GM12872 (cell line): ENCODE results near the gene CAGE1.

Experiments
- TF ChIP-seq, protein P1 (sequence below): IDR thresholded peaks from 3 replicates; pipeline ENCODE4 v1.5.1; 2011; ENCODE audit warnings: low read depth, mild to moderate bottlenecking, low read length, moderate library complexity; ENCODE audit not compliant: insufficient read depth

CAGE1 gene

DNA sequence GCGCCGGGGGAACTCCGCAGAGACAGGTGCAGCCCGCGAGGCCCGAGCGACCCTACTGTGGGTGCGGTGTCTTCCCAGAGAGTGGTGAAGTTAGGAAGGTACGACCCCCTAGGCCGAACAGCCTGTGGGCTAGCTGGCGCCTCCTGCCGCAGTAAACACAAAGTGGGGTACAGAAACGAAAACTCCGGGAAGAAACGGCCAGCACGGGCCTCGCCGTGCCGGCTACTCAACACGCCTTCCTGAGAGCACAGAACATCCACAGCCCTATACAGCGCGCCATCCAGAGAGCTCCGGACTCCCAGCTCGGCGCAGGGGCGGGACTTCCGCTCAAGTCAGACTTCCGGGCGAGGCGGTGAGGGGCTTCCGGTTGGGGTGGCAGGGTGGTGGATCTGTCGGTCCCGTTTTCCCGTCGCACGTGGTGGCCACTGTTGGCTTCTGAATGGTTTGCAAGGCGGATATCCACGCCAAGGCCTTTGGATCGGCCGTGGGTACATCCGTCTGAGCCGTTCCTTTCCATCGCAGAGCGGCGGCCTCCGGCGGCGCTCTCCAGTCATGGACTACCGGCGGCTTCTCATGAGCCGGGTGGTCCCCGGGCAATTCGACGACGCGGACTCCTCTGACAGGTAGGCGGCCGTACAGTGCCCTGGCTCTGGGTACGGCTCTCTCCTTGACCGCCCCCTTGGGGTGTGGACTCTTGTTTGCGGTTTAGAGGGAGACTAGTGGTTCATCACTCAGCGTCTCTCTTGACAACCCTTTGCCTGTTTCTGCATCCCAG lies at the start of gene CAGE1, which contains the start of gene RIOK1:
CAGE1 (minus strand) TSS at position 292 of the 775 bp plus-strand sequence. CDS start 2,569 bp downstream, outside the sequence.
RIOK1 (plus strand) TSS at position 358 of the 775 bp plus-strand sequence; CDS start at position 553, 195 bp downstream.
- TF ChIP-seq, protein P1, sequence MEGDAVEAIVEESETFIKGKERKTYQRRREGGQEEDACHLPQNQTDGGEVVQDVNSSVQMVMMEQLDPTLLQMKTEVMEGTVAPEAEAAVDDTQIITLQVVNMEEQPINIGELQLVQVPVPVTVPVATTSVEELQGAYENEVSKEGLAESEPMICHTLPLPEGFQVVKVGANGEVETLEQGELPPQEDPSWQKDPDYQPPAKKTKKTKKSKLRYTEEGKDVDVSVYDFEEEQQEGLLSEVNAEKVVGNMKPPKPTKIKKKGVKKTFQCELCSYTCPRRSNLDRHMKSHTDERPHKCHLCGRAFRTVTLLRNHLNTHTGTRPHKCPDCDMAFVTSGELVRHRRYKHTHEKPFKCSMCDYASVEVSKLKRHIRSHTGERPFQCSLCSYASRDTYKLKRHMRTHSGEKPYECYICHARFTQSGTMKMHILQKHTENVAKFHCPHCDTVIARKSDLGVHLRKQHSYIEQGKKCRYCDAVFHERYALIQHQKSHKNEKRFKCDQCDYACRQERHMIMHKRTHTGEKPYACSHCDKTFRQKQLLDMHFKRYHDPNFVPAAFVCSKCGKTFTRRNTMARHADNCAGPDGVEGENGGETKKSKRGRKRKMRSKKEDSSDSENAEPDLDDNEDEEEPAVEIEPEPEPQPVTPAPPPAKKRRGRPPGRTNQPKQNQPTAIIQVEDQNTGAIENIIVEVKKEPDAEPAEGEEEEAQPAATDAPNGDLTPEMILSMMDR: 0 out of 3 replicates have a peak, but pooled peaks have one; percentile 21

DNA sequence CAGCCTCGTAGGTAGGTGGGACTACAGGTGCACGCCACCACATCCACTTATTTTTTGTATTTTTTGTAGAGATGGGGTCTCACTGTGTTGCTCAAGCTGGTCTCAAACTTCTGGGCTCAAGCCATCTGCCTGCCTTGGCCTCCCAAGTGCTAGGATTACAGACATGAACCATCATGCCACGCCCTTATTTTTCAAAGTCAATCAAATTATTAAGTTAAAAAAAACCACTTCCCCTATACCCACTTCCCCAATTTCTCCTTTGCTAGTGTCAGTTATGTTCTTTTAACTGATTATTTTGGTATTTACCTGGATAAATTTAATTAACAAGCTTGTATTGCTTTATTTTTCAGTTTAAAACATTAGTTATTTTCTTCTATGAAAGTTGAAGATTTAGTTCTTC lies 49.7 kb upstream of the CAGE1 start:
- TF ChIP-seq, protein P1: no peak

DNA sequence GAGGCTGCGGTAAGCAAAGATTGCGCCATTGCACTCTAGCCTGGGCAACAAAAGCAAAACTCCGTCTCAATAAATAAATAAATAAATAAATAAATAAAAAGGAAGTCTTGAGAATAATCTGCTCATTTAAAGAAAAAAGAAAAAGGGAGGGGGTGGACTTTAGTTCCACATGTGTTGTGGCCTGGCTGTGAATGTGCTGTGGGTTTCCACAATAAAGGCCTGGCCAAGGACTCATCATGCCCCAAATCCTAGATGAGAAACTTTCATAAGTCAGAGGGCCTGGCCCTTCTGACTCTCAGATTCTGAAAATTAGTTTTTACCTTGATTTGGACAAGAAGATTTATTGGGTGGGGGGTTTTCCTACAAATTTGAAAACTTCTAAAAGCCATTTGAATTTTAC lies 48.5 kb upstream of the CAGE1 start:
- TF ChIP-seq, protein P1: no peak

DNA sequence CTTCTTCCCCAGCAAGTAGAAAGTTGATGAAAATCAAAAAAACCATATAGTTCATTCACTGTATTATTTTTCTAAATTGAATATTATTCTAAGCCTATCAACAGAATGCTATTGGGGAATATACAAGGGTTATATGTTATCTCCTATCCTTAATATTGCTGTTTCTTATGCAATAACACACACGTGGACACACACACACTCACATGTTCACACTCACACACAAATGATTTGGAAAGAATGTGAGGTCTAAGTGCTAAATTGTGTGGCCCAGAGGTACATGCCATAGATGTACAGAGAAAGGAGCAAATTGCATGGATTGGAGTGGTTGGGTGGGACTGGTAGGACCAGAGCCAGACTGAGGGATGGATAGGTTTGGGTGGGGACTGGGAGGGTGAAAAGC lies 45.1 kb upstream of the CAGE1 start:
- TF ChIP-seq, protein P1: no peak

DNA sequence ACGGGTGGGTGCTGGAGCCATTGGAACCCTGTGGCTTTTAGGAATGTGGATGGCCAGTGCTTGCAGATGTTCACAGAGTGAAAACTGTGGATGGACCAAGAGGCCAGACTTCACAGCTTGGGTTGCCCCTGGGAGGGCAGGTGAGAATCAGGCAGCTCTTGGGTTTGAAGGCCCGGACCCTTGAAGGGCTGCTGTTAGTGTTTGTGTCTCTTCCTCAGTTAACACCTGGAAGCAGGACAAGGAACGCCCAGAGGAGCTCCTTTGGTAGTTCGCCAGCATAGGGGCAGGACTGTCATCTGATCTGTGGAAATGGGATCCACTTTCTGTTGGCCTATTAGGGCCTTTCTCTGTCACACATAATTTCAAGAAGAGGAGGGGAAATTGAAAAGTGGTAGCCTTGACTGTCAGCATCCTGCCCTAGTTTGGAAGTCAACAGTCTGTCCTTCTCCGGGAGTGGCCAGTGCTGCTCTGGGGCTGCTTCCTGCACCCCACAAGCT lies 43.6 kb upstream of the CAGE1 start:
- TF ChIP-seq, protein P1: no peak

DNA sequence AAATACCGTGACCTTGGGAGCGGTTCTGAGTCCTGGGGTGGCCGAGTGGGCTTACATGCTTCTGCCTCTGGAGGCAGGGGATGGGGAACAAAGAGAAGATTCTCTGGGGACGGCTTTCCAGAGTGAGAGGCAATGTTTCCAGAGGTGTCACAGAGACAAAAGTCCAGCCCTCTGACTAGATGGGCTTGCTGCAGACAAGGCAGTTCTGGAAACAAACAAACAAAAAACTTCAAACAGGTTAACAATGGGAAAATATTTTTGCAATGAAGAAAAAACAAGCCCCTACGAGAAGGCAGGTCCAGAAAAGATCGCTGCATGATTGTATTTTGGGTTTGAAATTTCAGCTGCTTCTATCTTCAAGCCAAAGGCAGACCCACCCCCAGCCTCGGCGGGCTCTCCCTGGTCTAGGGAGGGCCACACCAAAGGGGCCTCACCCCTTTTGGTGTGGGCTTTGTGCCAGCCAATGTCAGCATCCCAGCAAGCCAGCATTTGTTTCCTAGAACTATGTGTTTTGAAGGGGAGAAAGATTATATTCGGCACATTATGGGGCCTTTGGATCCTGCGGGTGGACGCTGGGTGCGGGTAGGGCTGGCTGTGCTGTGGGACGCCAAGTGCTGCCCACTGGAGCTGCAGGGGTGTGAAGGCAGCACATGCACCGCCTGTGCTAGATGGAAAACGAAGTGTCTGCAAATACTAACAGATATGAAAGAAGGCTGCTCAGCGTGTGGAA lies 43.0 kb upstream of the CAGE1 start:
- TF ChIP-seq, protein P1: no peak

DNA sequence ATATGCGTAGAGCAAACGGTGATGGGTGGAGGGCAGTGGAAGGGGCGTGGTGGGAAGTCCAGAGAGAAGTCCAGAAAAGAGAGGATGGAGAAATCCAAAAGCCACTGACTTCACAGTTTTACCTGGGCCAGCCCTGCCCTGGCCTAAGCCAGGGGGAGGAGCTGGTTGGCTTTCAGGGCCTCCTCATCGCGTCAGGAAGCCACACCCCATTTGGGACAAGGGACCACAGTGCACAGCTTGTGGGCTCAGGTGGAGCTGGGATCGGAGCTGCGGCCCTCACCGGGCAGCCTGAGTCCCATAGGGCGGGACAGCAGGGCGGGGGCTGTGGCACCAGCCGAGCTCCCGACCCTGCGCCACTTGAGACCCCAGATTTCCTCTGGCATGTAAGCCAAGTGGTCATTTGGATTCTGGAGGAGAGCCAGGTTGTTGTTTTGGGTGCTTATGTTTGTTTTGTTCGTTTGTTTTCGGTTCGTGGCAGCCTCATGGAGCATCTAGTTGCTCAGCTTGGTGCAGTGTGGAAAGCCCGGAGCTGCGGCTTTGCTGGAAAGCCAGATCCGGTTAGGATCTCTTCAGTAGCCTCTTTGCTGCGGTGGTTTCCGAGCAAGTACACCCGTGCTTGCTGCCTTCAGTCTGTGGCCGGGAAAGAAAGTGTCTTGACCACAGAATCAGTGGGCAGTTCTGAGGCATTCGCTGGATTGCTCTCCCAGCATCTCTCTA lies 42.3 kb upstream of the CAGE1 start:
- TF ChIP-seq, protein P1: no peak
